GM21825 (cell line): ENCODE results near the gene CEP350.
"Not testable (repeated sequence)": the region's sequence is repeated elsewhere in the genome, so short reads cannot be mapped to it uniquely, and the experiment has no call there.

Experiments
- ATAC-seq: cut with Tn5 transposase; IDR thresholded peaks from one replicate; pipeline ENCODE4 v1.9.1; 2021; ENCODE audit warnings: mild to moderate bottlenecking, moderate library complexity; ENCODE audit not compliant: unreplicated experiment

Gene CEP350

GRCh38 chr1:179941454-179941853 lies 13.2 kb upstream of the CEP350 start:
- ATAC-seq, result no peak

GRCh38 chr1:179950651-179951050 lies 4.0 kb upstream of the CEP350 start:
- no peak for ATAC-seq

GRCh38 chr1:179951383-179952144 lies 3.0 kb upstream of the CEP350 start:
- ATAC-seq, result no peak

GRCh38 chr1:179952186-179952585 lies 2.4 kb upstream of the CEP350 start:
- ATAC-seq, result no peak

- ATAC-seq, result peak; percentile 12
Observed at GRCh38 chr1:179953974-179954492, 577 bp upstream of the CEP350 start.

GRCh38 chr1:179955287-179955680 lies 674 bp downstream of the CEP350 start:
- ATAC-seq, result no peak

- no peak for ATAC-seq
Observed at GRCh38 chr1:179955731-179956130, 1.1 kb downstream of the CEP350 start.

GRCh38 chr1:179958359-179958758 lies 3.7 kb downstream of the CEP350 start:
- no peak for ATAC-seq

- not testable (repeated sequence) for ATAC-seq
Observed at GRCh38 chr1:179962168-179962567, 7.6 kb downstream of the CEP350 start.

GRCh38 chr1:179966551-179966950 lies 11.9 kb downstream of the CEP350 start:
- ATAC-seq, result no peak

GRCh38 chr1:179968284-179968993 lies 13.8 kb downstream of the CEP350 start:
- no peak for ATAC-seq

- no peak for ATAC-seq
Observed at GRCh38 chr1:179968994-179969919, 14.6 kb downstream of the CEP350 start.

- no peak for ATAC-seq
Observed at GRCh38 chr1:179969962-179970361, 15.4 kb downstream of the CEP350 start.

- ATAC-seq, result no peak
Observed at GRCh38 chr1:179971563-179972496, 17.2 kb downstream of the CEP350 start.

- no peak for ATAC-seq
Observed at GRCh38 chr1:179973198-179974110, 18.8 kb downstream of the CEP350 start.

- ATAC-seq, result no peak
Observed at GRCh38 chr1:179976970-179977651, 22.5 kb downstream of the CEP350 start.

GRCh38 chr1:179978199-179979079 lies 23.8 kb downstream of the CEP350 start:
- no peak for ATAC-seq
